Upper lobe of left lung (tissue), 4 donors: ENCODE results near the gene CPZ.

ENCODE experiments used
- EP300 ChIP-seq, 4 donors: sonication (generic); formaldehyde crosslinking; IDR thresholded peaks; one replicate each; pipeline ENCODE4 v1.5.1; 2017; ENCODE audit warnings: antibody characterized with exemption in 4 of 4, control low read depth in 2 of 4
- POLR2A ChIP-seq, 4 donors: fragments of 450-650 bp; IDR thresholded peaks; one replicate each; pipeline ENCODE4 v1.5.1; 2016 to 2017; ENCODE audit warnings: antibody characterized with exemption in 4 of 4, mild to moderate bottlenecking in 2 of 4
- TF ChIP-seq, protein P1 (sequence below), 6 experiments: fragments of 450-650 bp in 4 of 6; fragments of 200-600 bp in 2 of 6; sonication (generic) in 2 of 6; IDR thresholded peaks; one replicate each; pipeline ENCODE4 v1.5.1; 2016 to 2019; ENCODE audit warnings: antibody characterized with exemption in 6 of 6

DNA sequence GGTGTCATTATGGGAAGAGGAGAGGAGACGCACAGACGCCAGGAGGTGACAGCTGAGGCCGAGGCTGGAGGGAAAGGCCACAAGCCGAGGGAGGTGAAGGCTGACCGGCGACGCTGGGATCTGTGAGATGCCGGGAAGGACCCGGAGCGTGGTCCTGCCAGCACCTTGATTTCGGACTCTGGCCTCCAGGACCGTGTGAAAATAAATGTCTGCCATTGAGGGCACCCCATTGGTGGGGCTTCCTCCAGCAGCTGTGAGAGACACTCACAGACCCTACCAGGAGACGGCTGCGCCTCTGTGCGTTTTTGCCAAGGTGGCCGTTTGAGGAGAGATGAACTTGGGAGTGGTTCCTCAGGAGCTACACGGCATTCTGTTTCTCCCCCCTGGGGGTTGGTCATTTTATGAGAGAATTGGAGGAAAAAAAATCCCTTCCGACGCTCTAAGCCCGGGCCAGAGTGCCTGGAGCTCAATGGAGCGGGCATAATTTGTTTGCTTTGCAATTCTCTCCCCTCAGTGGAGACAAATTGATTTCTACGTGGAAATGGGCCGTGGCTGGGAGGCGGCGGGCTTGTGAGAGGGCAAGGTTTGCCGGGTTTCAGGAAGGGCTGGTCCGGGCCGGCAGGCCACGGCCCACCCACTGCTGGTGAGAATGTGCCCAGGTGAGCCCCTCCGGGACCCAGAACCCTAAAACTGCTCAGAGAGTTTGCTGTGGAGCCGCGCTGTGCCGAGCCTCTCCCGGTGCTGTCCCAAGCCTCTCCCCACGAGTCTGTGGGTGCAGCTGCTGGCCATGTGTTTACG lies 53.9 kb downstream of the CPZ start:
- TF ChIP-seq, protein P1, sequence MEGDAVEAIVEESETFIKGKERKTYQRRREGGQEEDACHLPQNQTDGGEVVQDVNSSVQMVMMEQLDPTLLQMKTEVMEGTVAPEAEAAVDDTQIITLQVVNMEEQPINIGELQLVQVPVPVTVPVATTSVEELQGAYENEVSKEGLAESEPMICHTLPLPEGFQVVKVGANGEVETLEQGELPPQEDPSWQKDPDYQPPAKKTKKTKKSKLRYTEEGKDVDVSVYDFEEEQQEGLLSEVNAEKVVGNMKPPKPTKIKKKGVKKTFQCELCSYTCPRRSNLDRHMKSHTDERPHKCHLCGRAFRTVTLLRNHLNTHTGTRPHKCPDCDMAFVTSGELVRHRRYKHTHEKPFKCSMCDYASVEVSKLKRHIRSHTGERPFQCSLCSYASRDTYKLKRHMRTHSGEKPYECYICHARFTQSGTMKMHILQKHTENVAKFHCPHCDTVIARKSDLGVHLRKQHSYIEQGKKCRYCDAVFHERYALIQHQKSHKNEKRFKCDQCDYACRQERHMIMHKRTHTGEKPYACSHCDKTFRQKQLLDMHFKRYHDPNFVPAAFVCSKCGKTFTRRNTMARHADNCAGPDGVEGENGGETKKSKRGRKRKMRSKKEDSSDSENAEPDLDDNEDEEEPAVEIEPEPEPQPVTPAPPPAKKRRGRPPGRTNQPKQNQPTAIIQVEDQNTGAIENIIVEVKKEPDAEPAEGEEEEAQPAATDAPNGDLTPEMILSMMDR (IDR thresholded peaks at IDR 0.05), result no peak
- TF ChIP-seq POLR2A (IDR thresholded peaks at IDR 0.05) (no peak), EP300 (IDR thresholded peaks at IDR 0.05) (no peak)
